Ishikawa (cell line): ENCODE measurements around the gene OSGIN1.

Experiments used
- CREB1 ChIP-seq: IDR thresholded peaks from 2 replicates; pipeline ENCODE4 v1.6.1; 2012; ENCODE audit warnings: low read depth
- EP300 ChIP-seq: IDR thresholded peaks from 2 replicates; pipeline ENCODE4 v1.6.1; 2012; ENCODE audit warnings: borderline replicate concordance
- RAD21 ChIP-seq: IDR thresholded peaks from 2 replicates; pipeline ENCODE4 v1.6.1; 2012; ENCODE audit warnings: low read depth
- TAF1 ChIP-seq: IDR thresholded peaks from 2 replicates; pipeline ENCODE4 v1.6.1; 2012; ENCODE audit warnings: low read depth, mild to moderate bottlenecking
- TCF12 ChIP-seq: IDR thresholded peaks from 2 replicates; pipeline ENCODE4 v1.6.1; 2012; ENCODE audit warnings: low read depth
- YY1 ChIP-seq: IDR thresholded peaks from 2 replicates; pipeline ENCODE4 v1.6.1; 2012; ENCODE audit warnings: low read depth
- ZBTB7A ChIP-seq: IDR thresholded peaks from 2 replicates; pipeline ENCODE4 v1.6.1; 2012; ENCODE audit warnings: low read depth
- TF ChIP-seq, protein P1 (sequence below): IDR thresholded peaks from 2 replicates; pipeline ENCODE4 v1.6.1; 2012
- TF ChIP-seq, protein P2 (sequence below): IDR thresholded peaks from 2 replicates; pipeline ENCODE4 v1.6.1; 2012; ENCODE audit warnings: low read depth, mild to moderate bottlenecking
- TF ChIP-seq, protein P3 (sequence below): IDR thresholded peaks from 2 replicates; pipeline ENCODE4 v1.6.1; 2012

DNA sequence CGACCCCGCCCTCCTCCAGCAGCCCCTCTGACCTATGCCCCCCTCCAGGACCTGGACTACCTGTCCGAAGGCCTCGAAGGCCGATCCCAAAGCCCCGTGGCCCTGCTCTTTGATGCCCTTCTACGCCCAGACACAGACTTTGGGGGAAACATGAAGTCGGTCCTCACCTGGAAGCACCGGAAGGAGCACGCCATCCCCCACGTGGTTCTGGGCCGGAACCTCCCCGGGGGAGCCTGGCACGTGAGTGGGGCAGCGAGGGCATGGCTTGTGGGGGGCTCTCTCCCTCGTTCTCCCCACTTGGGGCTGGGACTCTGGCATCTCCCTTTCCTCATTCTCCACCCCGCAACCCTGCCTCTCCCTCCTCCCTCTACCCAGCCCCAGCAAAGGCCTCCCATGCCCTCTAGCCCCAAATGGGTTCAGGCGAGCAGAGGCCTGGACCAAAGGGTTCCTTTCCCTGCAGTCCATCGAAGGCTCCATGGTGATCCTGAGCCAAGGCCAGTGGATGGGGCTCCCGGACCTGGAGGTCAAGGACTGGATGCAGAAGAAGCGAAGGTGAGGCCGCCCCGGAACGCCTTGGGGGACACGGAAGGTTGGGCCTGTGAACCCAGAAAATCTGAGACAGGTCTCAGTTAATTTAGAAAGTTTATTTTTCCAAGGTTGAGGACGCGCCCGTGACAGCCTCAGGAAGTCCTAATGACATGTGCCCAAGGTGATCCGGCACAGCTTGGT, 7.6 kb downstream of the OSGIN1 start:
- TF ChIP-seq TAF1 (no peak), YY1 (no peak), CREB1 (no peak), ZBTB7A (no peak), RAD21 (no peak), EP300 (no peak), TCF12 (no peak)
- TF ChIP-seq, protein P1, sequence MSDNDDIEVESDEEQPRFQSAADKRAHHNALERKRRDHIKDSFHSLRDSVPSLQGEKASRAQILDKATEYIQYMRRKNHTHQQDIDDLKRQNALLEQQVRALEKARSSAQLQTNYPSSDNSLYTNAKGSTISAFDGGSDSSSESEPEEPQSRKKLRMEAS, result no peak
- TF ChIP-seq, protein P2, sequence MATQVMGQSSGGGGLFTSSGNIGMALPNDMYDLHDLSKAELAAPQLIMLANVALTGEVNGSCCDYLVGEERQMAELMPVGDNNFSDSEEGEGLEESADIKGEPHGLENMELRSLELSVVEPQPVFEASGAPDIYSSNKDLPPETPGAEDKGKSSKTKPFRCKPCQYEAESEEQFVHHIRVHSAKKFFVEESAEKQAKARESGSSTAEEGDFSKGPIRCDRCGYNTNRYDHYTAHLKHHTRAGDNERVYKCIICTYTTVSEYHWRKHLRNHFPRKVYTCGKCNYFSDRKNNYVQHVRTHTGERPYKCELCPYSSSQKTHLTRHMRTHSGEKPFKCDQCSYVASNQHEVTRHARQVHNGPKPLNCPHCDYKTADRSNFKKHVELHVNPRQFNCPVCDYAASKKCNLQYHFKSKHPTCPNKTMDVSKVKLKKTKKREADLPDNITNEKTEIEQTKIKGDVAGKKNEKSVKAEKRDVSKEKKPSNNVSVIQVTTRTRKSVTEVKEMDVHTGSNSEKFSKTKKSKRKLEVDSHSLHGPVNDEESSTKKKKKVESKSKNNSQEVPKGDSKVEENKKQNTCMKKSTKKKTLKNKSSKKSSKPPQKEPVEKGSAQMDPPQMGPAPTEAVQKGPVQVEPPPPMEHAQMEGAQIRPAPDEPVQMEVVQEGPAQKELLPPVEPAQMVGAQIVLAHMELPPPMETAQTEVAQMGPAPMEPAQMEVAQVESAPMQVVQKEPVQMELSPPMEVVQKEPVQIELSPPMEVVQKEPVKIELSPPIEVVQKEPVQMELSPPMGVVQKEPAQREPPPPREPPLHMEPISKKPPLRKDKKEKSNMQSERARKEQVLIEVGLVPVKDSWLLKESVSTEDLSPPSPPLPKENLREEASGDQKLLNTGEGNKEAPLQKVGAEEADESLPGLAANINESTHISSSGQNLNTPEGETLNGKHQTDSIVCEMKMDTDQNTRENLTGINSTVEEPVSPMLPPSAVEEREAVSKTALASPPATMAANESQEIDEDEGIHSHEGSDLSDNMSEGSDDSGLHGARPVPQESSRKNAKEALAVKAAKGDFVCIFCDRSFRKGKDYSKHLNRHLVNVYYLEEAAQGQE, result no peak
- TF ChIP-seq, protein P3, sequence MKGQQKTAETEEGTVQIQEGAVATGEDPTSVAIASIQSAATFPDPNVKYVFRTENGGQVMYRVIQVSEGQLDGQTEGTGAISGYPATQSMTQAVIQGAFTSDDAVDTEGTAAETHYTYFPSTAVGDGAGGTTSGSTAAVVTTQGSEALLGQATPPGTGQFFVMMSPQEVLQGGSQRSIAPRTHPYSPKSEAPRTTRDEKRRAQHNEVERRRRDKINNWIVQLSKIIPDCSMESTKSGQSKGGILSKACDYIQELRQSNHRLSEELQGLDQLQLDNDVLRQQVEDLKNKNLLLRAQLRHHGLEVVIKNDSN, result no peak
